MCF 10A (cell line): ENCODE data around the gene CCL26. TPM values are rescaled to one million over a fixed set of nuclear protein-coding genes. Genes with fewer than 3 reads are reported as not detected.
A peak's percentile ranks its signal among the peaks of the same experiment; 100 is the strongest.

Experiments used
- BruUV-seq: library from RNA; stranded (reverse); fragments of 400-500 nt; replicated peaks from 2 replicates; lab custom pipeline; 2021; lab: Mats Ljungman, UMichigan
- CTCF ChIA-PET: fragments of 300-600 bp; sonication (Branson Sonifier 250); formaldehyde crosslinking; extraction: SDS; loops from one replicate; lab custom pipeline; 2021; ENCODE audit warnings: antibody characterized with exemption, inconsistent platforms; lab: Yijun Ruan, JAX
- POLR2A ChIA-PET: fragments of 300-600, 350-650 bp; sonication (Branson Sonifier 250); formaldehyde crosslinking; extraction: SDS; loops from one replicate; lab custom pipeline; 2020; ENCODE audit warnings: antibody characterized with exemption, inconsistent platforms; lab: Yijun Ruan, JAX
- DNase-seq: peaks from one replicate; pipeline ENCODE4 v3.0.0-alpha.2; 2018; ENCODE audit not compliant: unreplicated experiment
- H3K27ac Mint-ChIP-seq: one replicate; pipeline ENCODE4 v1.8.0; 2022; ENCODE audit warnings: mild to moderate bottlenecking, low read depth, mixed read lengths; ENCODE audit not compliant: unreplicated experiment
- H3K27me3 Mint-ChIP-seq: one replicate; pipeline ENCODE4 v1.8.0; 2022; ENCODE audit warnings: mixed read lengths; ENCODE audit not compliant: insufficient read depth, unreplicated experiment
- H3K36me3 Mint-ChIP-seq: one replicate; pipeline ENCODE4 v1.8.0; 2022; ENCODE audit warnings: mild to moderate bottlenecking, moderate library complexity, mixed read lengths; ENCODE audit not compliant: insufficient read depth, unreplicated experiment
- H3K4me1 Mint-ChIP-seq: one replicate; pipeline ENCODE4 v1.8.0; 2022; ENCODE audit warnings: mixed read lengths; ENCODE audit not compliant: insufficient read depth, unreplicated experiment
- H3K4me3 Mint-ChIP-seq: one replicate; pipeline ENCODE4 v1.8.0; 2022; ENCODE audit warnings: mild to moderate bottlenecking, moderate library complexity, mixed read lengths; ENCODE audit not compliant: unreplicated experiment
- H3K9me3 Mint-ChIP-seq: one replicate; pipeline ENCODE4 v1.8.0; 2022; ENCODE audit warnings: mixed read lengths; ENCODE audit not compliant: unreplicated experiment
- CTCF ChIP-seq: fragments of 200-600 bp; IDR thresholded peaks from one replicate; pipeline ENCODE4 v1.8.0; 2022; ENCODE audit warnings: antibody characterized with exemption, mild to moderate bottlenecking; ENCODE audit not compliant: unreplicated experiment
- intact Hi-C: fragments of 100-400 bp; cut with micrococcal nuclease; formaldehyde crosslinking; loops from 2 replicates; pipeline ENCODE4 v1.14.1; 2022
- total RNA-seq: library from RNA; stranded (reverse); gene quantifications from 2 replicates; pipeline ENCODE4 v1.2.3, GENCODE V29; 2022

Gene CCL26
- total RNA-seq, 1 experiment from 2014 or later, result not detected

- DNase-seq, result peak; percentile 48
- Mint-ChIP-seq H3K4me3 (no peak overlapping the region), H3K9me3 (no peaks in the 10 kb centered on the region), H3K27me3 (no peaks in the 10 kb centered on the region), H3K4me1 (peaks cover 1% of the 10 kb centered on the region), H3K27ac (no peak overlapping the region), H3K36me3 (peaks cover 4% of the 10 kb centered on the region)
- peak; percentile 29 for TF ChIP-seq CTCF
- intact Hi-C loops, result no loop called here
- BruUV-seq, result no TSS peak
- CTCF ChIA-PET, result no interaction called here
- POLR2A ChIA-PET, result no interaction called here
Measured at GRCh38 chr7:75756991-75757676, 14.9 kb downstream of the CCL26 start.

- intact Hi-C loops, result no loop called here
- BruUV-seq, result no TSS peak
- TF ChIP-seq CTCF, result no peak
- peaks cover 4% of the 10 kb centered on the region for H3K36me3 Mint-ChIP-seq
- no peak for DNase-seq
- ChIA-PET POLR2A (no interaction called here), CTCF (no interaction called here)
- H3K27me3 Mint-ChIP-seq, result no peaks in the 10 kb centered on the region
- H3K9me3 Mint-ChIP-seq, result no peaks in the 10 kb centered on the region
- no peak overlapping the region for H3K4me3 Mint-ChIP-seq
- H3K27ac Mint-ChIP-seq, result no peak overlapping the region
- no peaks in the 10 kb centered on the region for H3K4me1 Mint-ChIP-seq
Measured at GRCh38 chr7:75756206-75756990, 15.6 kb downstream of the CCL26 start.

GRCh38 chr7:75743455-75743859 is 28.6 kb downstream of the CCL26 start:
- POLR2A ChIA-PET, result no interaction called here
- H3K9me3 Mint-ChIP-seq, result no peaks in the 10 kb centered on the region
- intact Hi-C loops, result no loop called here

More at GRCh38 chr7:75743455-75743859, 28.6 kb downstream of the CCL26 start:
- Mint-ChIP-seq H3K27ac (no peak overlapping the region), H3K4me1 (peaks cover 6% of the 10 kb centered on the region), H3K27me3 (no peaks in the 10 kb centered on the region), H3K4me3 (no peak overlapping the region), H3K36me3 (peaks cover 6% of the 10 kb centered on the region)
- CTCF ChIA-PET, result interaction anchor here (0.6 kb wide), 1 partner anchor 59 kb away, joined by 4 read pairs; no protein-coding TSS in a partner anchor
- no TSS peak for BruUV-seq
- DNase-seq, result no peak
- no peak for TF ChIP-seq CTCF
